GM20000 (cell line): ENCODE measurements around the gene DAB2IP.

ENCODE experiments used
- DNase-seq: peaks from one replicate; pipeline ENCODE4 v3.0.0; 2012; ENCODE audit warnings: low spot score
- CTCF ChIP-seq: IDR thresholded peaks from 2 replicates; pipeline ENCODE4 v1.5.1; 2012; ENCODE audit warnings: mild to moderate bottlenecking, control low read depth; ENCODE audit errors: extremely low read depth, missing control alignments

The DAB2IP gene

GRCh38 chr9:121673576-121673975 lies 22.1 kb downstream of the DAB2IP start:
- no peak for DNase-seq
- no peak for TF ChIP-seq CTCF

- no peak for TF ChIP-seq CTCF
- DNase-seq: no peak
Observed at GRCh38 chr9:121674017-121674416, 22.6 kb downstream of the DAB2IP start.

- TF ChIP-seq CTCF: no peak
- no peak for DNase-seq
Observed at GRCh38 chr9:121674952-121675351, 23.5 kb downstream of the DAB2IP start.

GRCh38 chr9:121675381-121675780 lies 23.9 kb downstream of the DAB2IP start:
- DNase-seq: no peak

GRCh38 chr9:121675969-121676822 lies 24.8 kb downstream of the DAB2IP start:
- no peak for DNase-seq
- no peak for TF ChIP-seq CTCF

More at GRCh38 chr9:121675381-121675780, 23.9 kb downstream of the DAB2IP start:
- TF ChIP-seq CTCF: no peak

GRCh38 chr9:121676926-121677325 lies 25.5 kb downstream of the DAB2IP start:
- no peak for DNase-seq
- no peak for TF ChIP-seq CTCF

GRCh38 chr9:121678501-121679022 lies 27.1 kb downstream of the DAB2IP start:
- no peak for DNase-seq

More at GRCh38 chr9:121678501-121679022, 27.1 kb downstream of the DAB2IP start:
- no peak for TF ChIP-seq CTCF
